ENCODE measurements around the gene GIPC3.
A peak's percentile ranks its signal among the peaks of the same experiment; 100 is the strongest.
"Not testable (repeated sequence)": the region's sequence is repeated elsewhere in the genome, so short reads cannot be mapped to it uniquely, and the experiment has no call there.

Gene GIPC3

GRCh38 chr19:3578390-3578789 is 6.9 kb upstream of the GIPC3 start:
- no peak for DNase-seq

- no peak for DNase-seq
Measured at GRCh38 chr19:3580156-3580934, 4.9 kb upstream of the GIPC3 start.

GRCh38 chr19:3581792-3582191 is 3.5 kb upstream of the GIPC3 start:
- not testable (repeated sequence) for DNase-seq

GRCh38 chr19:3584036-3584802 is 1.1 kb upstream of the GIPC3 start:
- not testable (repeated sequence) for DNase-seq

- DNase-seq = peak; percentile 33
Measured at GRCh38 chr19:3586127-3586626, 899 bp downstream of the GIPC3 start.

- DNase-seq = no peak
Measured at GRCh38 chr19:3586707-3587346, 1.5 kb downstream of the GIPC3 start.

- DNase-seq = no peak
Measured at GRCh38 chr19:3589439-3589838, 4.2 kb downstream of the GIPC3 start.

- DNase-seq = no peak
Measured at GRCh38 chr19:3589949-3590348, 4.7 kb downstream of the GIPC3 start.

GRCh38 chr19:3590991-3591659 is 5.8 kb downstream of the GIPC3 start:
- no peak for DNase-seq

GRCh38 chr19:3591876-3592613 is 6.8 kb downstream of the GIPC3 start:
- no peak for DNase-seq

- no peak for DNase-seq
Measured at GRCh38 chr19:3593156-3593555, 7.9 kb downstream of the GIPC3 start.

- DNase-seq = no peak
Measured at GRCh38 chr19:3595521-3596061, 10.3 kb downstream of the GIPC3 start.

- no peak for DNase-seq
Measured at GRCh38 chr19:3599776-3600187, 14.5 kb downstream of the GIPC3 start.

GRCh38 chr19:3601021-3601420 is 15.7 kb downstream of the GIPC3 start:
- DNase-seq = no peak

- no peak for DNase-seq
Measured at GRCh38 chr19:3603121-3603811, 18.0 kb downstream of the GIPC3 start.

- DNase-seq = no peak
Measured at GRCh38 chr19:3604227-3604986, 19.1 kb downstream of the GIPC3 start.

- DNase-seq = peak; percentile 53
Measured at GRCh38 chr19:3604987-3605343, 19.7 kb downstream of the GIPC3 start.

GRCh38 chr19:3605361-3605760 is 20.1 kb downstream of the GIPC3 start:
- DNase-seq = no peak

GRCh38 chr19:3605770-3606169 is 20.5 kb downstream of the GIPC3 start:
- no peak for DNase-seq

- DNase-seq = no peak
Measured at GRCh38 chr19:3606174-3606689, 21.0 kb downstream of the GIPC3 start.
